ENCODE data around the gene METTL21C. TPM values are rescaled to one million over a fixed set of nuclear protein-coding genes. Genes with fewer than 3 reads are reported as not detected.
A peak's percentile ranks its signal among the peaks of the same experiment; 100 is the strongest.

The METTL21C gene
- polyA plus RNA-seq, 1 donor (not counting 4 experiments of a cell fraction or from before 2014, with no cell fraction given) = not detected

- Histone ChIP-seq H3K9me3 (ENCODE audit: control insufficient read depth, low read depth, low read length) (no peaks in the 10 kb centered on the region), H4K20me1 (ENCODE audit: control insufficient read depth, extremely low read depth, insufficient read depth, low read length) (no peaks in the 10 kb centered on the region), H3K79me2 (ENCODE audit: control insufficient read depth, insufficient read depth, low read length) (no peaks in the 10 kb centered on the region), H3K9ac (ENCODE audit: control insufficient read depth, extremely low read depth, insufficient read depth, low read length) (no peak overlapping the region), H3K4me1 (ENCODE audit: control insufficient read depth, extremely low read depth, insufficient read depth, low read length) (no peaks in the 10 kb centered on the region), H3K9me1 (ENCODE audit: control insufficient read depth, extremely low read depth, insufficient read depth, low read length) (no peaks in the 10 kb centered on the region), H3K27ac (ENCODE audit: control insufficient read depth, insufficient read depth, low read length) (no peak overlapping the region), H3K36me3 (ENCODE audit: control insufficient read depth in 2 of 2, extremely low read depth in 1 of 2, insufficient read depth in 2 of 2, low read length in 2 of 2) (peaks cover 6 to 8% of the 10 kb centered on the region in 2 experiments), H3K4me3 (ENCODE audit: control insufficient read depth in 2 of 3, extremely low read depth in 1 of 3, insufficient read depth in 2 of 3, low read depth in 1 of 3, low read length in 3 of 3) (no peak overlapping the region), H3K27me3 (ENCODE audit: control insufficient read depth, extremely low read depth, insufficient read depth, low read length) (no peaks in the 10 kb centered on the region), H3K4me2 (ENCODE audit: control insufficient read depth, extremely low read depth, insufficient read depth, low read depth, low read length) (no peak overlapping the region), H2AFZ (ENCODE audit: control insufficient read depth, low read length) (no peak overlapping the region)
- DNase-seq (ENCODE audit: low read depth, low spot score) (no peak), FAIRE-seq (no peak)
- dilution Hi-C loops (cut with MboI; ENCODE audit: extremely low pct_ligation_motif_present, low sequenced_read_pairs) = no loop called here
- TF ChIP-seq EZH2 (IDR thresholded peaks at IDR 0.05; ENCODE audit: low read length) (no peak), CTCF (optimal IDR thresholded peaks at IDR 0.05 in 1 of 3, IDR thresholded peaks at IDR 0.05 in 1 of 3, conservative IDR thresholded peaks at IDR 0.05 in 1 of 3; ENCODE audit: extremely low read depth in 1 of 3, insufficient read depth in 2 of 3, low read length in 3 of 3) (no peak)
Measured at GRCh38 chr13:102658660-102659059, 36.2 kb downstream of the METTL21C start.

- Histone ChIP-seq H3K36me3 (ENCODE audit: control insufficient read depth in 2 of 2, extremely low read depth in 1 of 2, insufficient read depth in 2 of 2, low read length in 2 of 2) (peaks cover 6 to 8% of the 10 kb centered on the region in 2 experiments), H3K79me2 (ENCODE audit: control insufficient read depth, insufficient read depth, low read length) (no peaks in the 10 kb centered on the region), H4K20me1 (ENCODE audit: control insufficient read depth, extremely low read depth, insufficient read depth, low read length) (no peaks in the 10 kb centered on the region), H3K4me3 (ENCODE audit: control insufficient read depth in 2 of 3, extremely low read depth in 1 of 3, insufficient read depth in 2 of 3, low read depth in 1 of 3, low read length in 3 of 3) (no peak overlapping the region), H3K9me3 (ENCODE audit: control insufficient read depth, low read depth, low read length) (no peaks in the 10 kb centered on the region), H3K9ac (ENCODE audit: control insufficient read depth, extremely low read depth, insufficient read depth, low read length) (no peak overlapping the region), H3K9me1 (ENCODE audit: control insufficient read depth, extremely low read depth, insufficient read depth, low read length) (no peaks in the 10 kb centered on the region), H3K27me3 (ENCODE audit: control insufficient read depth, extremely low read depth, insufficient read depth, low read length) (no peaks in the 10 kb centered on the region), H3K27ac (ENCODE audit: control insufficient read depth, insufficient read depth, low read length) (no peak overlapping the region), H3K4me2 (ENCODE audit: control insufficient read depth, extremely low read depth, insufficient read depth, low read depth, low read length) (no peak overlapping the region), H3K4me1 (ENCODE audit: control insufficient read depth, extremely low read depth, insufficient read depth, low read length) (no peaks in the 10 kb centered on the region), H2AFZ (ENCODE audit: control insufficient read depth, low read length) (no peak overlapping the region)
- no peak for FAIRE-seq
- dilution Hi-C loops (cut with MboI; ENCODE audit: extremely low pct_ligation_motif_present, low sequenced_read_pairs) = no loop called here
- TF ChIP-seq CTCF (optimal IDR thresholded peaks at IDR 0.05 in 1 of 3, IDR thresholded peaks at IDR 0.05 in 1 of 3, conservative IDR thresholded peaks at IDR 0.05 in 1 of 3; ENCODE audit: extremely low read depth in 1 of 3, insufficient read depth in 2 of 3, low read length in 3 of 3) = peak in 2 of 3 experiments; percentile 13 to 30
- no peak for TF ChIP-seq EZH2 (IDR thresholded peaks at IDR 0.05; ENCODE audit: low read length)
- no peak for DNase-seq (ENCODE audit: low read depth, low spot score)
Measured at GRCh38 chr13:102657630-102658029, 37.2 kb downstream of the METTL21C start.

All from keratinocyte (primary cell).